ENCODE results near the gene SNX19. TPM values are rescaled to one million over a fixed set of nuclear protein-coding genes. Genes with fewer than 3 reads are reported as not detected.

The SNX19 gene
- total RNA-seq, 1 donor from 2014 or later, result 67.4 TPM

DNA sequence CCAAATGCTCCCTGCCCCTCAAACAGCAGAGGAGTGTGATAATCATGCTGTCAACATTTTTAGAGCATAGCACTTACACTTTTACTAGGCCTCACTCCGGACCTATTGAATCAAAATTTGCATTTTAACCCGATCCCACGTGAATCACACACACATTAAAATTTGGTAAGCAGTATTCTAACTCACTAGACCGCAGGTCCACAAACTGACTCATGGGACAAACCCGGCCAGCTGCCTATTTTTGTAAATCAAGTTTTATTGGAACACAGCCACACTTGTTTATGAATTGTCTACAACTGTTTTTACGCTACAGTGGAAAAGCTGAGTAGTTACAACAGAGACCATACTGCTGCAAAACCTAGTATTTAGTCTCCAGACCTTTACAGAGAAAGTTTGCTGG lies 43.3 kb downstream of the SNX19 start:
- Histone ChIP-seq H3K36me3 (peaks cover 70% of the 10 kb centered on the region), H3K4me1 (peaks cover 10% of the 10 kb centered on the region), H3K9me3 (no peaks in the 10 kb centered on the region), H3K27me3 (ENCODE audit: low read depth) (no peaks in the 10 kb centered on the region), H3K27ac (no peak overlapping the region), H3K4me3 (no peak overlapping the region)
- intact Hi-C loops (cut with DNase I), result no loop called here
- ATAC-seq, result no peak
- TF ChIP-seq CTCF (IDR thresholded peaks at IDR 0.05), result no peak
- DNase-seq, result no peak

DNA sequence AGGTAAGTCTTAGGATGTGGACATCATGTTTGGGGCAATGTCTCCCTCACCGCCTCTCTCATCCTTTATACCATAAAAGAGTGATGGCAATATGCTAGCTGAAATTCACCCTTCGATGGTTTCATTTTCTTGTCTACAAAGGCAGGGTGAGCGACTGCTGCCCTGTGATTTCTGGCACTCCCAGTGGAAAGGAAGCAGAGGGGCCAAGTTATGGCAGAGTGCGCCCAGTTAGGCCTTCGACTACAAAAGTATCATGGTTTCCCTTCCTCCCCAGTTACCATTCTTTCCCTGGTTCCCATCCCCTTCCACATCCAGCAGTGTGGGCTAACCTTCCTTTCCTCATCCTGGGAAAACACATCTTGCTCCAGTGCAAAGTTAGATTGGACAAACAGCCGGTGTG lies 43.8 kb downstream of the SNX19 start:
- Histone ChIP-seq H3K27me3 (ENCODE audit: low read depth) (no peaks in the 10 kb centered on the region), H3K27ac (no peak overlapping the region), H3K36me3 (peaks cover 69% of the 10 kb centered on the region), H3K4me3 (no peak overlapping the region), H3K4me1 (peaks cover 6% of the 10 kb centered on the region), H3K9me3 (no peaks in the 10 kb centered on the region)
- no peak for TF ChIP-seq CTCF (IDR thresholded peaks at IDR 0.05)
- ATAC-seq (no peak), DNase-seq (no peak)
- intact Hi-C loops (cut with DNase I), result no loop called here

DNA sequence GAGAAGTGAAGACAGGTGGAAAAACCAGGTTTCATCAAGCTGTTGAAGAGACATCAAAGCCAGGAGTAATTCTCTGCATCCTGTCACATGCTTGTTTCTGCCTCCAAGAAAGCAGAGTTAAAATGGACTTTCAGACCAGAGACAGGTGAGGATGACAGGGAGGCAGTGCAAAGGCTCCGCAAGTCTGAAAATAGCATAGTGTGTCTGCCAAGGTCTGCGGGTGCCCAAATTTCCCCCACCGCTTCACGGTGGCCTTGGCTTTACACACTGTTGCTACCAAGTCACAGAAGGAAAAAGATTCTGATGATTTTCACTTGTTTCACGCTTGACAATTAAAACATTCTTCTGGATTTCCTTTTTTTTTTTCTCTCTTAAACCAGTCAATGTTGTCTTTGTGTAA lies 44.2 kb downstream of the SNX19 start:
- DNase-seq (no peak), ATAC-seq (no peak)
- TF ChIP-seq CTCF (IDR thresholded peaks at IDR 0.05), result no peak
- H3K27ac ChIP-seq, result no peak overlapping the region
- no peaks in the 10 kb centered on the region for H3K27me3 ChIP-seq (ENCODE audit: low read depth)
- H3K4me3 ChIP-seq, result no peak overlapping the region
- intact Hi-C loops (cut with DNase I), result no loop called here
- peaks cover 1% of the 10 kb centered on the region for H3K4me1 ChIP-seq
- no peaks in the 10 kb centered on the region for H3K9me3 ChIP-seq
- peaks cover 65% of the 10 kb centered on the region for H3K36me3 ChIP-seq

GRCh38 chr11:130871616-130872015 lies 44.7 kb downstream of the SNX19 start:
- Histone ChIP-seq H3K4me1 (no peaks in the 10 kb centered on the region), H3K27me3 (ENCODE audit: low read depth) (no peaks in the 10 kb centered on the region), H3K4me3 (no peak overlapping the region), H3K27ac (no peak overlapping the region), H3K36me3 (peaks cover 61% of the 10 kb centered on the region), H3K9me3 (no peaks in the 10 kb centered on the region)
- ATAC-seq (no peak), DNase-seq (no peak)
- intact Hi-C loops (cut with DNase I), result no loop called here
- TF ChIP-seq CTCF (IDR thresholded peaks at IDR 0.05), result no peak

DNA sequence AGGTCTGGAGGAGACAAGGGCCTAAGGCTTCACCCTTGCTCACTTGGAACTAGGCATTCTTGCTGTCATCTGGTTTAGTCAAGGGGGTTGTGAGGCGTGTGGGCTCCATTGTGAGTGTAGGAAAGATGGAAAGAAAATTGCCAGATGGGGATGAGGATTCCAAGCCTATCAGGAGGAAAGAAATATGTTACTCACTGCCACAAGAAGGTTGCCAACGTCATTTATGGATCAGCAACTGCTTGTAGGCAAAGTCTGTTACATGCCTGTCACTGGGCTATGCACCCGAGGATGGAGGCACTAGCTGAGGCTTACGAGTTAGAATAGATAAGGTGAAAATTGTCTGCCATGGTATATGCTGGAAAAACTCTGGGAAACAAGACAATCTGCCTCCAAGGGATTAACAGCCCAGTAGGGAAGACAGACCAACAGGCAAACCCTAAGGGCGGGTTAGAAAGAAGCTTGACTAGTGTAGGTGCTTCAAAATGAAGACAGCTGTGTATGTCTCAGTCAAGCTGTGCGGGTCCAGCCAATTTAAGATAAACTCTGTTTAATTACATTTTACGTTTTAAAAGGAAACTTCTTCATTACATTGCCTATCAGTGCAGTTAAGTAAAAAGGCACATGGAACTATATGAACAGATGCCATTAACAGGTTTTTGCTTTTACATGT lies 47.4 kb downstream of the SNX19 start:
- Histone ChIP-seq H3K36me3 (peaks cover 35% of the 10 kb centered on the region), H3K27me3 (ENCODE audit: low read depth) (no peaks in the 10 kb centered on the region), H3K4me1 (no peaks in the 10 kb centered on the region), H3K4me3 (no peak overlapping the region), H3K9me3 (no peaks in the 10 kb centered on the region), H3K27ac (no peak overlapping the region)
- TF ChIP-seq CTCF (IDR thresholded peaks at IDR 0.05), result no peak
- intact Hi-C loops (cut with DNase I), result no loop called here
- no peak for ATAC-seq
- DNase-seq, result no peak
